ENCODE data around the gene ADD3. TPM values are rescaled to one million over a fixed set of nuclear protein-coding genes. Genes with fewer than 3 reads are reported as not detected.
A peak's percentile ranks its signal among the peaks of the same experiment; 100 is the strongest.

Gene ADD3
- total and polyA plus RNA-seq, 2 of the 13 experiments (the other 11 are each of a cell fraction or from before 2014, with no cell fraction given), result 44.7 to 57.5 TPM

DNA sequence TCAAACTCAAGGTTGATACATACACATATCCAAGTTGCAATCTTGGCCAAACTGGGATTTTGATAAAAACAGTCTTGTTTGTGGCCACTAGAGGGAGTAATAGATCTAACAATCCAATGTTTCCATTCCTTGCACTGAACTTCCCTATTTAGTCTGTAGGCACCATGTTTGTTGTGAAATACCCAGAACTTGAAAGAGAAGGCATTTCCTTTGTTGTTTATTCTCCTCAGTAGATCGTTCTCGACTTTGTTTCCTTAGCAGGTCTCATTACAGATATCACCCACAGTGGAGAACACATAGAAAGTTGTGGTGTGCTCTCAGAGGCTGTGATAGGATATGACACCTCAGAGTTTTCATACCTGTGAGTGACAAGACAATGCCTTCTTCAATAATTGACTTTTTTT is 129.4 kb downstream of the ADD3 start:
- H3K4me2 ChIP-seq (ENCODE audit: low read depth, low read length), result peak overlapping the region; percentile 54
- DNase-seq (ENCODE audit: low spot score) (peak; percentile 76), FAIRE-seq (peak; percentile 96), ATAC-seq (peak; percentile 77)
- no peak overlapping the region for H3K9ac ChIP-seq (ENCODE audit: insufficient read depth, low read depth, low read length)
- H3K9me3 ChIP-seq (ENCODE audit: low read length), result no peaks in the 10 kb centered on the region
- H3K27ac ChIP-seq (ENCODE audit: extremely low read length, insufficient read depth, low read length), result no peak overlapping the region
- peaks cover 18% of the 10 kb centered on the region for H3K4me1 ChIP-seq (ENCODE audit: insufficient read depth, low read length)
- no peak overlapping the region for H2AFZ ChIP-seq (ENCODE audit: low read length)
- no peaks in the 10 kb centered on the region for H3K79me2 ChIP-seq (ENCODE audit: insufficient read depth, low read length)
- POLR2A ChIA-PET, result no interaction called here
- peaks cover 2% of the 10 kb centered on the region in 2 experiments; a peak in 3 of 5 replicates for H3K36me3 ChIP-seq (replicated peaks in 1 of 2; ENCODE audit: control insufficient read depth in 1 of 2, insufficient read depth in 2 of 2, low read length in 2 of 2)
- CTCF ChIA-PET (ENCODE audit: low intra/inter-chr PET ratio, low total read pairs), result interaction anchor here (1.1 to 3.5 kb wide), 6 partner anchors 84 to 409 kb away, joined by 3 to 73 read pairs (median 6); no protein-coding TSS in a partner anchor
- H3K27me3 ChIP-seq (ENCODE audit: control insufficient read depth in 1 of 2, insufficient read depth in 2 of 2, low read length in 2 of 2), result no peaks in the 10 kb centered on the region
- no peak overlapping the region for H3K4me3 ChIP-seq (replicated peaks in 1 of 3; ENCODE audit: insufficient read depth in 1 of 3, low read depth in 2 of 3, low read length in 3 of 3)
- WGBS (ENCODE audit: low lambda C conversion rate), result 0% methylated on average over 2 of the region's 2 CpGs
- in situ Hi-C loops (cut with HindIII; ENCODE audit: extremely low pct_ligation_motif_present, low pct_unique_long_range_greater_than_20kb) (loop anchor here (5.0 to 10.0 kb wide), 3 partner anchors 85 to 252 kb away; no protein-coding TSS in a partner anchor), intact Hi-C loops (cut with micrococcal nuclease; ENCODE audit: unreplicated experiment) (loop anchor here (1.0 to 10.0 kb wide), 5 partner anchors 70 to 458 kb away; partner anchors contain the start of gene MXI1)
- no peaks in the 10 kb centered on the region for H4K20me1 ChIP-seq (ENCODE audit: insufficient read depth, low read length)
- BruUV-seq (replicated peaks), result no TSS peak
- TF ChIP-seq, protein P1, sequence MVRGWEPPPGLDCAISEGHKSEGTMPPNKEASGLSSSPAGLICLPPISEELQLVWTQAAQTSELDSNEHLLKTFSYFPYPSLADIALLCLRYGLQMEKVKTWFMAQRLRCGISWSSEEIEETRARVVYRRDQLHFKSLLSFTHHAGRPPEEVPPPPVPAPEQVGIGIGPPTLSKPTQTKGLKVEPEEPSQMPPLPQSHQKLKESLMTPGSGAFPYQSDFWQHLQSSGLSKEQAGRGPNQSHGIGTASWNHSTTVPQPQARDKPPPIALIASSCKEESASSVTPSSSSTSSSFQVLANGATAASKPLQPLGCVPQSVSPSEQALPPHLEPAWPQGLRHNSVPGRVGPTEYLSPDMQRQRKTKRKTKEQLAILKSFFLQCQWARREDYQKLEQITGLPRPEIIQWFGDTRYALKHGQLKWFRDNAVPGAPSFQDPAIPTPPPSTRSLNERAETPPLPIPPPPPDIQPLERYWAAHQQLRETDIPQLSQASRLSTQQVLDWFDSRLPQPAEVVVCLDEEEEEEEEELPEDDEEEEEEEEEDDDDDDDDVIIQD (CRISPR knock-in tag; IDR thresholded peaks at IDR 0.05; ENCODE audit: low read depth), result peak; percentile 62; the same call in 1 of the 2 replicates
- no peak for TF ChIP-seq MXD4 (CRISPR knock-in tag; IDR thresholded peaks at IDR 0.05)
- no peak for TF ChIP-seq ZNF530 (CRISPR knock-in tag; IDR thresholded peaks at IDR 0.05; ENCODE audit: low read depth)
- TF ChIP-seq, protein P2, sequence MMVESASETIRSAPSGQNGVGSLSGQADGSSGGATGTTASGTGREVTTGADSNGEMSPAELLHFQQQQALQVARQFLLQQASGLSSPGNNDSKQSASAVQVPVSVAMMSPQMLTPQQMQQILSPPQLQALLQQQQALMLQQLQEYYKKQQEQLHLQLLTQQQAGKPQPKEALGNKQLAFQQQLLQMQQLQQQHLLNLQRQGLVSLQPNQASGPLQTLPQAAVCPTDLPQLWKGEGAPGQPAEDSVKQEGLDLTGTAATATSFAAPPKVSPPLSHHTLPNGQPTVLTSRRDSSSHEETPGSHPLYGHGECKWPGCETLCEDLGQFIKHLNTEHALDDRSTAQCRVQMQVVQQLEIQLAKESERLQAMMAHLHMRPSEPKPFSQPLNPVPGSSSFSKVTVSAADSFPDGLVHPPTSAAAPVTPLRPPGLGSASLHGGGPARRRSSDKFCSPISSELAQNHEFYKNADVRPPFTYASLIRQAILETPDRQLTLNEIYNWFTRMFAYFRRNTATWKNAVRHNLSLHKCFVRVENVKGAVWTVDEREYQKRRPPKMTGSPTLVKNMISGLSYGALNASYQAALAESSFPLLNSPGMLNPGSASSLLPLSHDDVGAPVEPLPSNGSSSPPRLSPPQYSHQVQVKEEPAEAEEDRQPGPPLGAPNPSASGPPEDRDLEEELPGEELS (CRISPR knock-in tag; IDR thresholded peaks at IDR 0.05), result no peak
- TF ChIP-seq, protein P3, sequence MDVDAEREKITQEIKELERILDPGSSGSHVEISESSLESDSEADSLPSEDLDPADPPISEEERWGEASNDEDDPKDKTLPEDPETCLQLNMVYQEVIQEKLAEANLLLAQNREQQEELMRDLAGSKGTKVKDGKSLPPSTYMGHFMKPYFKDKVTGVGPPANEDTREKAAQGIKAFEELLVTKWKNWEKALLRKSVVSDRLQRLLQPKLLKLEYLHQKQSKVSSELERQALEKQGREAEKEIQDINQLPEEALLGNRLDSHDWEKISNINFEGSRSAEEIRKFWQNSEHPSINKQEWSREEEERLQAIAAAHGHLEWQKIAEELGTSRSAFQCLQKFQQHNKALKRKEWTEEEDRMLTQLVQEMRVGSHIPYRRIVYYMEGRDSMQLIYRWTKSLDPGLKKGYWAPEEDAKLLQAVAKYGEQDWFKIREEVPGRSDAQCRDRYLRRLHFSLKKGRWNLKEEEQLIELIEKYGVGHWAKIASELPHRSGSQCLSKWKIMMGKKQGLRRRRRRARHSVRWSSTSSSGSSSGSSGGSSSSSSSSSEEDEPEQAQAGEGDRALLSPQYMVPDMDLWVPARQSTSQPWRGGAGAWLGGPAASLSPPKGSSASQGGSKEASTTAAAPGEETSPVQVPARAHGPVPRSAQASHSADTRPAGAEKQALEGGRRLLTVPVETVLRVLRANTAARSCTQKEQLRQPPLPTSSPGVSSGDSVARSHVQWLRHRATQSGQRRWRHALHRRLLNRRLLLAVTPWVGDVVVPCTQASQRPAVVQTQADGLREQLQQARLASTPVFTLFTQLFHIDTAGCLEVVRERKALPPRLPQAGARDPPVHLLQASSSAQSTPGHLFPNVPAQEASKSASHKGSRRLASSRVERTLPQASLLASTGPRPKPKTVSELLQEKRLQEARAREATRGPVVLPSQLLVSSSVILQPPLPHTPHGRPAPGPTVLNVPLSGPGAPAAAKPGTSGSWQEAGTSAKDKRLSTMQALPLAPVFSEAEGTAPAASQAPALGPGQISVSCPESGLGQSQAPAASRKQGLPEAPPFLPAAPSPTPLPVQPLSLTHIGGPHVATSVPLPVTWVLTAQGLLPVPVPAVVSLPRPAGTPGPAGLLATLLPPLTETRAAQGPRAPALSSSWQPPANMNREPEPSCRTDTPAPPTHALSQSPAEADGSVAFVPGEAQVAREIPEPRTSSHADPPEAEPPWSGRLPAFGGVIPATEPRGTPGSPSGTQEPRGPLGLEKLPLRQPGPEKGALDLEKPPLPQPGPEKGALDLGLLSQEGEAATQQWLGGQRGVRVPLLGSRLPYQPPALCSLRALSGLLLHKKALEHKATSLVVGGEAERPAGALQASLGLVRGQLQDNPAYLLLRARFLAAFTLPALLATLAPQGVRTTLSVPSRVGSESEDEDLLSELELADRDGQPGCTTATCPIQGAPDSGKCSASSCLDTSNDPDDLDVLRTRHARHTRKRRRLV (CRISPR knock-in tag; IDR thresholded peaks at IDR 0.05), result no peak
- TF ChIP-seq, protein P4, sequence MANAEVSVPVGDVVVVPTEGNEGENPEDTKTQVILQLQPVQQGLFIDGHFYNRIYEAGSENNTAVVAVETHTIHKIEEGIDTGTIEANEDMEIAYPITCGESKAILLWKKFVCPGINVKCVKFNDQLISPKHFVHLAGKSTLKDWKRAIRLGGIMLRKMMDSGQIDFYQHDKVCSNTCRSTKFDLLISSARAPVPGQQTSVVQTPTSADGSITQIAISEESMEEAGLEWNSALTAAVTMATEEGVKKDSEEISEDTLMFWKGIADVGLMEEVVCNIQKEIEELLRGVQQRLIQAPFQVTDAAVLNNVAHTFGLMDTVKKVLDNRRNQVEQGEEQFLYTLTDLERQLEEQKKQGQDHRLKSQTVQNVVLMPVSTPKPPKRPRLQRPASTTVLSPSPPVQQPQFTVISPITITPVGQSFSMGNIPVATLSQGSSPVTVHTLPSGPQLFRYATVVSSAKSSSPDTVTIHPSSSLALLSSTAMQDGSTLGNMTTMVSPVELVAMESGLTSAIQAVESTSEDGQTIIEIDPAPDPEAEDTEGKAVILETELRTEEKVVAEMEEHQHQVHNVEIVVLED (CRISPR knock-in tag; IDR thresholded peaks at IDR 0.05; ENCODE audit: borderline replicate concordance), result no peak
- TF ChIP-seq SMARCE1 (IDR thresholded peaks at IDR 0.05; ENCODE audit: borderline replicate concordance), result no peak
- TF ChIP-seq ZNF468 (CRISPR knock-in tag; IDR thresholded peaks at IDR 0.05), result no peak
- TF ChIP-seq, protein P5, sequence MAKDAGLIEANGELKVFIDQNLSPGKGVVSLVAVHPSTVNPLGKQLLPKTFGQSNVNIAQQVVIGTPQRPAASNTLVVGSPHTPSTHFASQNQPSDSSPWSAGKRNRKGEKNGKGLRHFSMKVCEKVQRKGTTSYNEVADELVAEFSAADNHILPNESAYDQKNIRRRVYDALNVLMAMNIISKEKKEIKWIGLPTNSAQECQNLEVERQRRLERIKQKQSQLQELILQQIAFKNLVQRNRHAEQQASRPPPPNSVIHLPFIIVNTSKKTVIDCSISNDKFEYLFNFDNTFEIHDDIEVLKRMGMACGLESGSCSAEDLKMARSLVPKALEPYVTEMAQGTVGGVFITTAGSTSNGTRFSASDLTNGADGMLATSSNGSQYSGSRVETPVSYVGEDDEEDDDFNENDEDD (CRISPR knock-in tag; IDR thresholded peaks at IDR 0.05; ENCODE audit: borderline replicate concordance), result no peak
- TF ChIP-seq NCOR1 (IDR thresholded peaks at IDR 0.05; ENCODE audit: borderline replicate concordance, low read length), result no peak
- TF ChIP-seq ZNF879 (CRISPR knock-in tag; IDR thresholded peaks at IDR 0.05), result no peak
- TF ChIP-seq ZNF260 (CRISPR knock-in tag; IDR thresholded peaks at IDR 0.05; ENCODE audit: borderline replicate concordance, low read depth), result no peak
- no peak for TF ChIP-seq ZNF460 (CRISPR knock-in tag; IDR thresholded peaks at IDR 0.05; ENCODE audit: borderline replicate concordance)

Data from HepG2 (cell line).